A549 (cell line): Measurements from ENCODE around the gene SLC6A14. TPM values are rescaled to one million over a fixed set of nuclear protein-coding genes. Genes with fewer than 3 reads are reported as not detected.

ENCODE experiments used
- ATAC-seq, 2 experiments: fragments of 200-7000 bp in 1 of 2; fragments of >200 bp in 1 of 2; cut with Nextera tagmentation in 1 of 2; cut with Tn5 transposase in 1 of 2; 3 replicates each; pipeline versions ENCODE4 v1.8.0 to v1.9.1; 2018 to 2020; ENCODE audit warnings: mild to moderate bottlenecking in 1 of 2, moderate library complexity in 1 of 2
- CTCF ChIA-PET: fragments of 300-600 bp; sonication (Branson Sonifier 250); formaldehyde crosslinking; extraction: SDS; loops from one replicate; lab custom pipeline; 2021; ENCODE audit warnings: antibody characterized with exemption, inconsistent platforms; lab: Yijun Ruan, JAX
- POLR2A ChIA-PET: fragments of 350-600 bp; formaldehyde crosslinking; extraction: SDS; loops from one replicate; lab custom pipeline; 2021; ENCODE audit warnings: antibody characterized with exemption, inconsistent platforms; lab: Yijun Ruan, JAX
- DNase-seq, 2 experiments: peaks; one replicate each; pipeline versions ENCODE4 v3.0.0 to v3.0.0-alpha.2; 2011 to 2016; ENCODE audit warnings: low read depth in 1 of 2, low spot score in 1 of 2
- FAIRE-seq: peaks from 2 replicates; lab custom pipeline; 2011; peaks lifted over from hg19 to GRCh38; lab: Jason Lieb, UNC
- H3K27ac ChIP-seq, 2 experiments: fragments of >200 bp; sonication (Bioruptor Twin); formaldehyde crosslinking; 3 replicates each; pipeline ENCODE4 v1.5.1; 2016 to 2017
- H3K4me1 ChIP-seq: fragments of >200 bp; sonication (Bioruptor Twin); formaldehyde crosslinking; 3 replicates; pipeline ENCODE4 v1.6.1; 2016
- H3K4me2 ChIP-seq: fragments of >200 bp; sonication (Bioruptor Twin); formaldehyde crosslinking; 3 replicates; pipeline ENCODE4 v1.6.1; 2016
- H3K4me3 ChIP-seq: fragments of >200 bp; sonication (Bioruptor Twin); formaldehyde crosslinking; 3 replicates; pipeline ENCODE4 v1.5.1; 2016
- H3K9me3 ChIP-seq: fragments of >200 bp; sonication (Bioruptor Twin); formaldehyde crosslinking; 3 replicates; pipeline ENCODE4 v1.6.1; 2016
- BHLHE40 ChIP-seq: IDR thresholded peaks from 2 replicates; pipeline ENCODE4 v1.6.1; 2012; ENCODE audit warnings: low read depth, low read length, inconsistent platforms
- CBX8 ChIP-seq: fragments of 200-600 bp; sonication (generic); IDR thresholded peaks from 2 replicates; pipeline ENCODE4 v1.6.1; 2016
- CHD4 ChIP-seq: fragments of 200-600 bp; sonication (generic); IDR thresholded peaks from 2 replicates; pipeline ENCODE4 v1.6.1; 2016; ENCODE audit warnings: antibody characterized with exemption, mild to moderate bottlenecking, borderline replicate concordance
- EP300 ChIP-seq, 2 experiments: fragments of >200 bp; sonication (Bioruptor Twin); formaldehyde crosslinking; IDR thresholded peaks; 2 replicates in 1 of 2; 3 replicates in 1 of 2; pipeline ENCODE4 v1.6.1; 2016 to 2017
- FOSL2 ChIP-seq, 2 experiments: fragments of 450-650 bp in 1 of 2; fragments of >200 bp in 1 of 2; sonication (Bioruptor Twin) in 1 of 2; formaldehyde crosslinking; IDR thresholded peaks; 2 replicates each; pipeline versions ENCODE4 v1.5.0 to v1.6.1; 2016 to 2020; ENCODE audit warnings: mild to moderate bottlenecking in 1 of 2, moderate library complexity in 1 of 2
- GATA3 ChIP-seq: IDR thresholded peaks from 2 replicates; pipeline ENCODE4 v1.6.1; 2012; ENCODE audit warnings: borderline replicate concordance
- HOXB5 ChIP-seq: fragments of 250-450 bp; sonication (Bioruptor Pico); IDR thresholded peaks from 2 replicates; pipeline ENCODE4 v1.5.0; 2020; ENCODE audit warnings: mild to moderate bottlenecking, moderate library complexity
- JUN ChIP-seq, 2 experiments: fragments of >200 bp; sonication (Bioruptor Twin); formaldehyde crosslinking; IDR thresholded peaks; 2 replicates in 1 of 2; 3 replicates in 1 of 2; pipeline ENCODE4 v1.6.1; 2016 to 2017
- KDM5A ChIP-seq: fragments of 200-600 bp; sonication (generic); IDR thresholded peaks from 2 replicates; pipeline ENCODE4 v1.6.1; 2016; ENCODE audit warnings: antibody characterized with exemption, mild to moderate bottlenecking
- MAFK ChIP-seq: fragments of 450-650 bp; IDR thresholded peaks from 2 replicates; pipeline ENCODE4 v1.6.1; 2014; ENCODE audit not compliant: partially characterized antibody
- MYC ChIP-seq: IDR thresholded peaks from 2 replicates; pipeline ENCODE4 v1.6.1; 2012; ENCODE audit warnings: mild to moderate bottlenecking, inconsistent platforms, low read length, improper control_type of control experiment, borderline replicate concordance
- POLR2A ChIP-seq: IDR thresholded peaks from 2 replicates; pipeline ENCODE4 v1.6.1; 2012; ENCODE audit warnings: mild to moderate bottlenecking, low read length
- RAD21 ChIP-seq, 2 experiments: fragments of >200 bp in 1 of 2; sonication (Bioruptor Twin) in 1 of 2; formaldehyde crosslinking in 1 of 2; IDR thresholded peaks in 1 of 2; conservative IDR thresholded peaks in 1 of 2; 2 replicates in 1 of 2; 3 replicates in 1 of 2; pipeline ENCODE4 v1.6.1; 2012 to 2018; ENCODE audit warnings: inconsistent platforms in 1 of 2
- RFX5 ChIP-seq: fragments of 450-650 bp; IDR thresholded peaks from 2 replicates; pipeline ENCODE4 v1.7.1; 2014; ENCODE audit warnings: antibody characterized with exemption, mild to moderate bottlenecking, moderate library complexity
- ZNF302 ChIP-seq: fragments of 250-450 bp; sonication (Bioruptor Pico); IDR thresholded peaks from 2 replicates; pipeline ENCODE4 v1.9.0; 2021; ENCODE audit warnings: inconsistent platforms, mild to moderate bottlenecking, moderate library complexity
- WGBS: methylation state at CpG from one replicate; pipeline ENCODE4 v1.1.6; 2017; ENCODE audit errors: missing lambda C conversion rate; 5-methylcytosine and 5-hydroxymethylcytosine counted together
- polyA minus RNA-seq: library from RNA; depleted of rRNA, polyadenylated mRNA; stranded (reverse); fragments of >200 nt; gene quantifications from 2 replicates; pipeline ENCODE4 v1.2.3, GENCODE V29; 2011; rRNA and poly(A)+ RNA removed
- polyA plus RNA-seq, 4 experiments: library from polyadenylated mRNA; depleted of rRNA in 3 of 4; stranded (reverse); fragments of >200 nt; fragmentation: RNase III in 1 of 4; extraction: RNeasy Plus Mini Kit Qiagen cat#74134 plus additional on column Dnase treatment in 1 of 4; gene quantifications; 2 replicates in 3 of 4; 3 replicates in 1 of 4; pipeline ENCODE4 v1.2.3, GENCODE V29; 2011 to 2017
- TF ChIP-seq, protein P1 (sequence below): fragments of 450-650 bp; IDR thresholded peaks from 2 replicates; pipeline ENCODE4 v1.6.1; 2014; ENCODE audit warnings: antibody characterized with exemption
- TF ChIP-seq, protein P2 (sequence below): IDR thresholded peaks from 2 replicates; pipeline ENCODE4 v1.6.1; 2012
- TF ChIP-seq, protein P3 (sequence below): fragments of >200 bp; sonication (Bioruptor Twin); formaldehyde crosslinking; IDR thresholded peaks from 3 replicates; pipeline ENCODE4 v1.6.1; 2016
- TF ChIP-seq, protein P4 (sequence below): fragments of >200 bp; sonication (Bioruptor Twin); formaldehyde crosslinking; IDR thresholded peaks from 3 replicates; pipeline ENCODE4 v1.5.1; 2016
- TF ChIP-seq, protein P5 (sequence below): fragments of 250-450 bp; sonication (Bioruptor Pico); IDR thresholded peaks from 2 replicates; pipeline ENCODE4 v1.5.0; 2021; ENCODE audit warnings: mild to moderate bottlenecking, moderate library complexity, borderline replicate concordance

SLC6A14 gene, protein sequence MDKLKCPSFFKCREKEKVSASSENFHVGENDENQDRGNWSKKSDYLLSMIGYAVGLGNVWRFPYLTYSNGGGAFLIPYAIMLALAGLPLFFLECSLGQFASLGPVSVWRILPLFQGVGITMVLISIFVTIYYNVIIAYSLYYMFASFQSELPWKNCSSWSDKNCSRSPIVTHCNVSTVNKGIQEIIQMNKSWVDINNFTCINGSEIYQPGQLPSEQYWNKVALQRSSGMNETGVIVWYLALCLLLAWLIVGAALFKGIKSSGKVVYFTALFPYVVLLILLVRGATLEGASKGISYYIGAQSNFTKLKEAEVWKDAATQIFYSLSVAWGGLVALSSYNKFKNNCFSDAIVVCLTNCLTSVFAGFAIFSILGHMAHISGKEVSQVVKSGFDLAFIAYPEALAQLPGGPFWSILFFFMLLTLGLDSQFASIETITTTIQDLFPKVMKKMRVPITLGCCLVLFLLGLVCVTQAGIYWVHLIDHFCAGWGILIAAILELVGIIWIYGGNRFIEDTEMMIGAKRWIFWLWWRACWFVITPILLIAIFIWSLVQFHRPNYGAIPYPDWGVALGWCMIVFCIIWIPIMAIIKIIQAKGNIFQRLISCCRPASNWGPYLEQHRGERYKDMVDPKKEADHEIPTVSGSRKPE
- polyA plus RNA-seq (2011; rRNA removed) (0.24 and 0.26 TPM in 2 replicates), polyA plus RNA-seq (2017; fragmentation: RNase III; extraction: RNeasy Plus Mini Kit Qiagen cat#74134 plus additional on column Dnase treatment) (not detected in 3 replicates), polyA minus RNA-seq (0.15 TPM in 1 of 2 replicates, not detected in the other)
- not detected in 2 replicates for polyA plus RNA-seq (2012; cell fraction: cytosol; rRNA removed)
- not detected in 2 replicates for polyA plus RNA-seq (2012; cell fraction: nucleus; rRNA removed)

DNA sequence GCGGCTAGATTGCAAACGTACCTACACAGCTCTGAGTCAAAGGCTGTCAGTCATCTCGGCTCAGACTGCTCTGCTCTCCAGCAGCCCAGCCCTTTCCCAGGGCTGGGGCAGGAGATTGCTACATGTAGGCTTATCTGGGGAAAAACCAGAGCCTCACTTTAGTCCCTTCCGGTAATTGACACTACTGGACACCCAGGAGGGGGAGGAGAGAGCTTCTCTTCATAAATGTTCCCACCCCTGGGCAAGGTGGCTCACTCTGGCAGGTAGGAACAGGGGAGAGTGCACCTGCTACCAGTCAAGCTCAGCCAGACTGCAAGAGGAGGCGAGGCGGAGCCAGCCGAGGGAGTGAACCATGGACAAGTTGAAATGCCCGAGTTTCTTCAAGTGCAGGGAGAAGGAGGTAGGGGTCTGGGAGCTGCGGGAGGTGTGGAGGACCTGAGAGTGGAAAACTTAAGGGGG, at the start of gene SLC6A14:
TSS of gene SLC6A14 (plus strand) at position 249 of the 459 bp plus-strand sequence. CDS start at position 353, 104 bp downstream.
- Histone ChIP-seq H3K4me2 (no peak within 1 kb of the TSS), H3K4me1 (no peaks in the 10 kb centered on the region), H3K9me3 (no peaks in the 10 kb centered on the region), H3K4me3 (no peak within 1 kb of the TSS), H3K27ac (no peak within 1 kb of the TSS)
- CTCF ChIA-PET: no interaction called here
- POLR2A ChIA-PET: no interaction called here
- DNase-seq (peak in 1 of 2 experiments; percentile 0), ATAC-seq (no peak; a peak in 1 of 6 replicates), FAIRE-seq (no peak)
- no peak for TF ChIP-seq GATA3
- no peak for TF ChIP-seq RFX5
- TF ChIP-seq MAFK: no peak
- no peak for TF ChIP-seq KDM5A
- TF ChIP-seq RAD21 (conservative IDR thresholded peaks at IDR 0.05 in 1 of 2, IDR thresholded peaks at IDR 0.05 in 1 of 2): no peak
- TF ChIP-seq, protein P1, sequence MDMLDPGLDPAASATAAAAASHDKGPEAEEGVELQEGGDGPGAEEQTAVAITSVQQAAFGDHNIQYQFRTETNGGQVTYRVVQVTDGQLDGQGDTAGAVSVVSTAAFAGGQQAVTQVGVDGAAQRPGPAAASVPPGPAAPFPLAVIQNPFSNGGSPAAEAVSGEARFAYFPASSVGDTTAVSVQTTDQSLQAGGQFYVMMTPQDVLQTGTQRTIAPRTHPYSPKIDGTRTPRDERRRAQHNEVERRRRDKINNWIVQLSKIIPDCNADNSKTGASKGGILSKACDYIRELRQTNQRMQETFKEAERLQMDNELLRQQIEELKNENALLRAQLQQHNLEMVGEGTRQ: no peak
- no peak for TF ChIP-seq FOSL2 (IDR thresholded peaks at IDR 0.05)
- no peak for TF ChIP-seq FOSL2 (CRISPR knock-in tag; IDR thresholded peaks at IDR 0.05)
- TF ChIP-seq, protein P2, sequence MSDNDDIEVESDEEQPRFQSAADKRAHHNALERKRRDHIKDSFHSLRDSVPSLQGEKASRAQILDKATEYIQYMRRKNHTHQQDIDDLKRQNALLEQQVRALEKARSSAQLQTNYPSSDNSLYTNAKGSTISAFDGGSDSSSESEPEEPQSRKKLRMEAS: no peak
- TF ChIP-seq HOXB5 (CRISPR knock-in tag): no peak
- no peak for TF ChIP-seq CBX8
- TF ChIP-seq, protein P3, sequence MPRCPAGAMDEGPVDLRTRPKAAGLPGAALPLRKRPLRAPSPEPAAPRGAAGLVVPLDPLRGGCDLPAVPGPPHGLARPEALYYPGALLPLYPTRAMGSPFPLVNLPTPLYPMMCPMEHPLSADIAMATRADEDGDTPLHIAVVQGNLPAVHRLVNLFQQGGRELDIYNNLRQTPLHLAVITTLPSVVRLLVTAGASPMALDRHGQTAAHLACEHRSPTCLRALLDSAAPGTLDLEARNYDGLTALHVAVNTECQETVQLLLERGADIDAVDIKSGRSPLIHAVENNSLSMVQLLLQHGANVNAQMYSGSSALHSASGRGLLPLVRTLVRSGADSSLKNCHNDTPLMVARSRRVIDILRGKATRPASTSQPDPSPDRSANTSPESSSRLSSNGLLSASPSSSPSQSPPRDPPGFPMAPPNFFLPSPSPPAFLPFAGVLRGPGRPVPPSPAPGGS: no peak
- TF ChIP-seq BHLHE40: no peak
- TF ChIP-seq, protein P4, sequence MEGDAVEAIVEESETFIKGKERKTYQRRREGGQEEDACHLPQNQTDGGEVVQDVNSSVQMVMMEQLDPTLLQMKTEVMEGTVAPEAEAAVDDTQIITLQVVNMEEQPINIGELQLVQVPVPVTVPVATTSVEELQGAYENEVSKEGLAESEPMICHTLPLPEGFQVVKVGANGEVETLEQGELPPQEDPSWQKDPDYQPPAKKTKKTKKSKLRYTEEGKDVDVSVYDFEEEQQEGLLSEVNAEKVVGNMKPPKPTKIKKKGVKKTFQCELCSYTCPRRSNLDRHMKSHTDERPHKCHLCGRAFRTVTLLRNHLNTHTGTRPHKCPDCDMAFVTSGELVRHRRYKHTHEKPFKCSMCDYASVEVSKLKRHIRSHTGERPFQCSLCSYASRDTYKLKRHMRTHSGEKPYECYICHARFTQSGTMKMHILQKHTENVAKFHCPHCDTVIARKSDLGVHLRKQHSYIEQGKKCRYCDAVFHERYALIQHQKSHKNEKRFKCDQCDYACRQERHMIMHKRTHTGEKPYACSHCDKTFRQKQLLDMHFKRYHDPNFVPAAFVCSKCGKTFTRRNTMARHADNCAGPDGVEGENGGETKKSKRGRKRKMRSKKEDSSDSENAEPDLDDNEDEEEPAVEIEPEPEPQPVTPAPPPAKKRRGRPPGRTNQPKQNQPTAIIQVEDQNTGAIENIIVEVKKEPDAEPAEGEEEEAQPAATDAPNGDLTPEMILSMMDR: no peak
- no peak for TF ChIP-seq CHD4
- TF ChIP-seq EP300 (IDR thresholded peaks at IDR 0.05): no peak
- no peak for TF ChIP-seq MYC
- TF ChIP-seq, protein P5, sequence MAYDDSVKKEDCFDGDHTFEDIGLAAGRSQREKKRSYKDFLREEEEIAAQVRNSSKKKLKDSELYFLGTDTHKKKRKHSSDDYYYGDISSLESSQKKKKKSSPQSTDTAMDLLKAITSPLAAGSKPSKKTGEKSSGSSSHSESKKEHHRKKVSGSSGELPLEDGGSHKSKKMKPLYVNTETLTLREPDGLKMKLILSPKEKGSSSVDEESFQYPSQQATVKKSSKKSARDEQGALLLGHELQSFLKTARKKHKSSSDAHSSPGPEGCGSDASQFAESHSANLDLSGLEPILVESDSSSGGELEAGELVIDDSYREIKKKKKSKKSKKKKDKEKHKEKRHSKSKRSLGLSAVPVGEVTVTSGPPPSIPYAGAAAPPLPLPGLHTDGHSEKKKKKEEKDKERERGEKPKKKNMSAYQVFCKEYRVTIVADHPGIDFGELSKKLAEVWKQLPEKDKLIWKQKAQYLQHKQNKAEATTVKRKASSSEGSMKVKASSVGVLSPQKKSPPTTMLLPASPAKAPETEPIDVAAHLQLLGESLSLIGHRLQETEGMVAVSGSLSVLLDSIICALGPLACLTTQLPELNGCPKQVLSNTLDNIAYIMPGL (CRISPR knock-in tag): no peak
- TF ChIP-seq POLR2A: no peak
- TF ChIP-seq ZNF302 (CRISPR knock-in tag): no peak
- no peak for TF ChIP-seq JUN (IDR thresholded peaks at IDR 0.05)
- WGBS: 40% methylated on average over 9 of the region's 9 CpGs
